ENCODE measurements around the gene IL32.
"Not testable (repeated sequence)": the region's sequence is repeated elsewhere in the genome, so short reads cannot be mapped to it uniquely, and the experiment has no call there.

Gene IL32

GRCh38 chr16:3069146-3069545 is 3.7 kb downstream of the IL32 start:
- in situ Hi-C loops (cut with HindIII; ENCODE audit: low sequenced_read_pairs) = not testable (repeated sequence)

DNA sequence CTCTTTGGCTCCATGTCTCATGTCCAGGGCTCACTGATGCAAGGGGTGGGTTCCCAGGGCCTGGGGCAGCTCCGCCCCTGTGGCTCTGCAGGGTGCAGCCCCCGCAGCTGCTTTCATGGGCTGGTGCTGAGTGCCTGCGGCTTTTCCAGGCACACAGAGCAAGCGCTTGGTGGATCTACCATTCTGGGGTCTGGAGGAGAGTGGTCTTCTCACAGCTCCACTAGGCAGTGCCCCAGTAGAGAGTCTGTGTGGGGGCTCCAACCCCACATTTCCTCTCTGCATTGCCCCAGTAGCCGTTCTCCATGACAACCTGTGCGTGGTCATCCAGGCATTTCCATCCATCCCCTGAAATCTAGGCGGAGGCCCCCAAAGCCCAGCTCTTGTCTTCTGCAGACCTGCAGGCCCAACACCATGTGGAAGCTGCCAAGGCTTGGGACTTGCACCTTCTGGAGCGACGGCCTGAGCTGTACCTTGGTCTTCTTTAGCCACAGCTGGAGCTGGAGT is 5.2 kb downstream of the IL32 start:
- in situ Hi-C loops (cut with HindIII; ENCODE audit: low sequenced_read_pairs) = no loop called here

- in situ Hi-C loops (cut with HindIII; ENCODE audit: low sequenced_read_pairs) = no loop called here
Measured at GRCh38 chr16:3071655-3072054, 6.2 kb downstream of the IL32 start.

DNA sequence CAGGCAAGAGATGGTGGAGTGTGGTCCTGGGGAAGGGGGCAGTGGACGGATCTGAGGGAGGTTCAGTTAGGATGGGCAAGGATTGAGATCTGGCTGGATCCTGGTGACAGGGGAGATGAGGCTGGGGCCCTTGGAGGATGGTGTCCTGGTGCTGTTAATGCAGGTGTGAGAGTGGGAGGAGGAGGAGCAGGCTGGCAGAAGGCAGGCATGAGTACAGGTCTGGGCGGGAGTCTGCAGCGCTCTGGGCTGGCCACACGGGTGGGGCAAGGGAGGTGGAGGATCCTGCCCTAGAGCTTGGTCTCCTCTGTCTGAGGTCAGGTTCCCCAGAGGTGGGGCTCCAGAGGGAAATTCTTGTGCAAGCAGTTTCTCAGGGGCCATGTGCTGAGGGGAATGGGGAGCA is 6.7 kb downstream of the IL32 start:
- in situ Hi-C loops (cut with HindIII; ENCODE audit: low sequenced_read_pairs) = not testable (repeated sequence)

- in situ Hi-C loops (cut with HindIII; ENCODE audit: low sequenced_read_pairs) = not testable (repeated sequence)
Measured at GRCh38 chr16:3072576-3073263, 7.3 kb downstream of the IL32 start.

- in situ Hi-C loops (cut with HindIII; ENCODE audit: low sequenced_read_pairs) = no loop called here
Measured at GRCh38 chr16:3073448-3073847, 8.0 kb downstream of the IL32 start.

GRCh38 chr16:3074860-3075522 is 9.6 kb downstream of the IL32 start:
- in situ Hi-C loops (cut with HindIII; ENCODE audit: low sequenced_read_pairs) = no loop called here

DNA sequence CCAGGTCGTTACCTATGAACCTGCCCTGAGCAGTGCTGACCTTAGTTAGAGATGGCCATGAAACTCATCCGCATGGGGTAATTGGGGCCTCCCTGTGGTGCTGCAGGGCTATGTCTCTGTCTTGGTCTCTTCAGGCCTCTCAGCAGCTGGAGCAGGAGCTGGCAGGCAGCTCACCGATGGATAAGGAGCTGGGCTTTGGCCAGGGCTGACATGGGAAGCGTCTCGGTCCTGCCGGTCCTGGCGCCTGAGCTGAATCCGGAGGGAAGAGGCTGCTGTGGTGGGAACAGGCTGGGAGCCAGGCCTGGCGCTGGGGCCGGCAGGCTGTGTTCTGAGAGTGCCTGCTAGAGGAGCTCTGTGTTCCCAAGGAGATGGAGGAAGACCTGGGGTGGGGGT is 10.1 kb downstream of the IL32 start:
- in situ Hi-C loops (cut with HindIII; ENCODE audit: low sequenced_read_pairs) = no loop called here

- in situ Hi-C loops (cut with HindIII; ENCODE audit: low sequenced_read_pairs) = not testable (repeated sequence)
Measured at GRCh38 chr16:3075946-3076345, 10.5 kb downstream of the IL32 start.

- in situ Hi-C loops (cut with HindIII; ENCODE audit: low sequenced_read_pairs) = no loop called here
Measured at GRCh38 chr16:3076577-3076976, 11.1 kb downstream of the IL32 start.

DNA sequence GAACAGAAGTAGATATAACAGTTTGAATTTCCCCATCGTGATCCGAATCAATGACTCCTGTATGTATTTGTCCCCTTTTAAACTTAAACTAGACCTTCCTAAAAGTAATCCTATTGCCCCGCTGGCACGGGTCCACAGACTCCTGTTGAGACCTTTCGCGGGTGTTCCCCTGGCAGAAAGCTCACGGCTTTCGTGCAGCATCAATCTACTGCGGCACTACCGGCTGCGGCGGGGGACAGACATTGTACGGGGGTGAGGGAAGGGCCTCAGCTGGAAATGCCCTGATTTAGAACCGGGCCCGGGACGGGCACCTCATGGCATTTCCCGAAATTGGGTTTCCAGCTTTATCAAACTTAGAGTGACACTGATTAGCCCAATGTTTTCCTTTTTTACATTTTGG is 14.6 kb downstream of the IL32 start:
- in situ Hi-C loops (cut with HindIII; ENCODE audit: low sequenced_read_pairs) = no loop called here

GRCh38 chr16:3081957-3082356 is 16.5 kb downstream of the IL32 start:
- in situ Hi-C loops (cut with HindIII; ENCODE audit: low sequenced_read_pairs) = not testable (repeated sequence)

GRCh38 chr16:3083408-3083807 is 18.0 kb downstream of the IL32 start:
- in situ Hi-C loops (cut with HindIII; ENCODE audit: low sequenced_read_pairs) = not testable (repeated sequence)

- in situ Hi-C loops (cut with HindIII; ENCODE audit: low sequenced_read_pairs) = no loop called here
Measured at GRCh38 chr16:3084491-3084890, 19.1 kb downstream of the IL32 start.

DNA sequence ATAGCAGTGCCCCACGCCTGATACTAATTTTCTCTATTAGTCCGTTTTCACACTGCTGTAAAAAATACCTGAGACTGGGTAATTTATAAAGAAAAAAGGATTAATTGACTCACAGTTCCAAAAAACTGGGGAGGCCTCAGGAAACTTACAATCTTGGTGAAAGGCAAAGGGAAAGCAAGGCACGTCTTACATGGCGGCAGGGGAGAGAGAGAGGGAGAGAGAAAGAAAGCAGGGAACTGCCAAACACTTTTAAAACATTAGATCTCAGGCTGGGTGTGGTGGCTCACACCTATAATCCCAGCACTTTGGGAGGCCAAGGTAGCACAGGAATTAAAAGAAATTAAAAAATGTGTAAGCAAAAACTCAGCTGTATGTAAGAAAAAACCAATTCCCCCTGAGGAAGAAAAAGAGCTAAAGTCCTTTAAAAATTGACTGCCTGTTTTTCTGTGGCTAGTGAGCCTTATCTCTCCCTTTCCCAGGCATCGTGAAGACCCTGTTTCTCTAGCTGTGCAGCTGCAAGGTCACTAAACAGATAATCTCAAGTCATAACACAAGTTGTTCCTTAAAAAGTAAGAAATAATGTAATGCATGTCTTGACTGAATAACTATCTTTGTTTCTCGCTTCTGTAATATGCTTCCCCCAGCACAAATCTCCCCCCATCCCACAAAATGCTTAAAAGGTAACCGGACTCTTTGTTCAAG is 19.7 kb downstream of the IL32 start:
- in situ Hi-C loops (cut with HindIII; ENCODE audit: low sequenced_read_pairs) = no loop called here

GRCh38 chr16:3085868-3086595 is 20.6 kb downstream of the IL32 start:
- in situ Hi-C loops (cut with HindIII; ENCODE audit: low sequenced_read_pairs) = no loop called here

DNA sequence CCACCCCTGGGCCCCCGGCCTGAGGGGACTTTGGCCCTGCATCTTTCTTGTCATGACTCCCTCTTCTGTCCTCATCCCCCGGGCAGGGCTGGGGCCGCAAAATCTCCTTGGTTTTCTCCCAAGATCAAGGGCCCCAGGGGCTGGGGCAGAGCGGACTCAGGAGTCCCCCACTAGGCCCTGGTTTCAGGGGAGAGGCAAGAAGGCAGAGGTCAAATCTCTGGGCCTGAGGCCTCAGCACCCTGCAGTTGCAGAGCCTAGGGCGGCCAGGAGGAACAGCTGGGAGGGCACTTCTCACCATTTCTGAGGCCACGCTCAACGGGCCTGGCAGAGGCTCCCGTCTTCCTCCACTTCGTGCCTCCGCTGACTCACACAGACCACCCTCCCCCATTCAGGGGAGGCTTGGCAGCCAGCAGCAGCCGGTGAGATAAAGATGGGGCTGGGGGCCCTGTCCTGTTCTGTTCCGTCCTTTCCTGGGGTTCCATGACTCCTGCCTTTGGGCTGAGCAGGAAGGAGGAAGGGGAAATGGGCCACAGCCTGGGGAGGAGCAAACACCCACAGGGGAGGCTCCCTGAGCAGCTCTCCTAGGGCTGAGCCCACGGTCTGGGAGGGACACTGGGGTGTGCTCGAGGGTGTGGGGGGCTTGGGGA is 21.3 kb downstream of the IL32 start:
- in situ Hi-C loops (cut with HindIII; ENCODE audit: low sequenced_read_pairs) = no loop called here

GRCh38 chr16:3087243-3088235 is 22.1 kb downstream of the IL32 start:
- in situ Hi-C loops (cut with HindIII; ENCODE audit: low sequenced_read_pairs) = no loop called here

DNA sequence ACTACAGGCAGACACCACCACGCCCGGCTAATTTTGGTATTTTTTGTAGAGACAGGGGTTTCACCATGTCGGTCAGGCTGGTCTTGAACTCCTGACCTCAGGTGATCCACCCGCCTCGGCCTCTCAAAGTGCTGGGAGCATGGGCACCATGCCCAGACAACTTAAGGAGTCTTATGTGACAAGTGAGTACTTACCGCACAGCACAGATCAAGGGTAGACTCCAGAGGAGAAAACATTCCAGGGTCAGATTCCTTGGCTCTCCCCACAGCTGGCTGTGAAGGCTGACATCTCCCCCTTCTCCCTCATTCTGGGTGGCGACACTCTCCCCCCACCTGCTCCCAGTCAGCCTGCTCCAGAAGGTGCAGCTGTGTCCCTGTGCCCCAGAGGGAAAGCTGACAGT is 23.0 kb downstream of the IL32 start:
- in situ Hi-C loops (cut with HindIII; ENCODE audit: low sequenced_read_pairs) = no loop called here
